NCI-H345 (cell line): ENCODE data around the gene SLIT3.
"Not testable (repeated sequence)": the region's sequence is repeated elsewhere in the genome, so short reads cannot be mapped to it uniquely, and the experiment has no call there.

ENCODE experiments used
- DNase-seq: peaks from one replicate; lab custom pipeline; 2025; lab: John Stamatoyannopoulos, UW

Gene SLIT3

DNA sequence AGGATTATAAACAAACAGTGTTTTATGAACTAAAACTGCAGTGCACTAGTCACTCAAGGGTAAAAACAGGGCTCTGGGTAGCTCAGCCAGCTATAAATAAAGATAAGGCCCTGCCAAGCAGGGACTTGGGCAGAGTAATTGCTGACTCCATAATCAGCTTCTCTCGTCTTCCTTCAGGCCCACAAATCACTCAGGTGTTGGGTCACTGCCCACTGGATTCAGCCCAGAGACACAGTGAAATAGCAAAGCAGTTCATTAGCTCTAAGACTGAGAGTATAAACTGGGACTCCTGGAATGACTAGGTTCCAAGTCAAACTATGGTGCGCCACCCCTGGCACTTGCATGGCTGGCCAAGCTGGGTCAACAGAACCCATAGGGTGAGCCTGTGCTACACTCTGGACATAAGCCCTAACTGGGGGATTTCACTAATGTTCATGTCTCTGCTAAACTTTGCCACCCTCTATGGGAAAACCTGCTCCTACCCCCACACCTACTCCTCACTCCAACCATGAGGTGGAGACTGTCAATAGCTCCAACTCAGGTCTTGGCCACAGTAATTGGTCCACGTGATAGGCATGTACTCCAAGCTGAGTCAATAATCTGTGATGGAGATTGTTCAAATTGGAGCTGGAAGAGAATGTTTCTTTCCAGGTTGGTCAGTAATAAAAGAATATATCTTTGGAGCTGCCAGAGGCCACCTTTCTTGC is 158.5 kb downstream of the SLIT3 start:
- DNase-seq: no peak

DNA sequence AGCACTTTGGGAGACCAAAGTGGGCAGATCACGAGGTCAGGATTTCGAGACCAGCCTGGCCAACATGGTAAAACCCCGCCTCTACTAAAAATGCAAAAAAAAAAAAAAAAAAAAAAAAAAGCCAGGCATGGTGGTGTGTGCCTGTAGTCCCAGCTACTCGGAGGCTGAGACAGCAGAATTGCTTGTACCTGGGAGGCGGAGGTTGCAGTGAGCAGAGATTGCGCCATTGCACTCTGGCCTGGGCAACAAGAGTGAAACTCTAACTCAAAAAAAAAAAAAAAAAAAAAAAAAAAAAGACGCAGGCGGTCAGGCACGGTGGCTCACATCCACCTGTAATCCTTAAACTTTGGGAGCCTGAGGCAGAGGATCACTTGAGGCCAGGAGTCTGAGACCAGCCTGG is 160.7 kb downstream of the SLIT3 start:
- not testable (repeated sequence) for DNase-seq

DNA sequence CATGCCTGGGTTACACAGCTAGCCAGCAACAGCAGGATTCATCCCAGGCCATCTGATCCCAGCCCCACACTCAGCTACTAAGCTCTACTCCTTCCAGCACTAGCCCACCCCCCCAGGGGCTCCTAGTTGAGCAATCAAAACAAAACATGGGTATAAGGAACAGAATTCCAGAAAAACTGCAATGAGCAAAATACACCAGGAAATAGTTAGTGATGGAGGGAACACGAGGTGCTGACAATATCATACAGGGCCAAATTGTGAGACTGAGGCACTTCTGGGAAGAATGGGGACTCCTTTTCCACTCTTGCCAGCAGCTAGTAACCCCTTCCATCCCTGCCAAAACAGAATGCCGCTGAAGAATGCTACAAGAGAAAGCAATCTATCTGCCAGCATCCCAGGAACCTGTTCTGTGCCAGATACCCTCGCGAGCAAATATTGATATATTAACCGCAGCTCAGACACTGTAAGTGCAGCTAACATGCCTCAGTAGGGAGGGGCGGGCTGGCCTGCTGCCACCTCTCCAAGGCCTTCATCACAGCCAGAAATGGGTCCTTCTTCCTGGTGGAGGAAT is 161.4 kb downstream of the SLIT3 start:
- no peak for DNase-seq

DNA sequence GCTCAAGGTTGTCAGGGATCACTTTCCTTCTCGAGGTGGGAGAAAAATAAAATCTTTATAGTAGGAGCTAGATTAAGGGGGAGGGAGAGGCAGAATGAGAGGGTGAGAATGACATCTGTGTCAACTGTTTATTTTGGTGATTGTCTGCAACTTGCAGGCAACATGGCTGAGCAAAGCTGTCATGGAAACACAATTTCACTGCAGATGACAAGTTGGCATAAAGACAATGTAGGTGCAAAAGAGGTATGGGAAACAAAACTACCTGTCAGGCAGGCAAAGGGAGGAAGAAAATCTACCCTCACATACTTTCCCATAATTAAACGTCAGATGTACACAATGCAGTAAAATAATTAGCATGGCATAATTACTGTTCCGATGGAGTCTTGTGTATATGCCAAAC is 167.4 kb downstream of the SLIT3 start:
- DNase-seq: no peak

DNA sequence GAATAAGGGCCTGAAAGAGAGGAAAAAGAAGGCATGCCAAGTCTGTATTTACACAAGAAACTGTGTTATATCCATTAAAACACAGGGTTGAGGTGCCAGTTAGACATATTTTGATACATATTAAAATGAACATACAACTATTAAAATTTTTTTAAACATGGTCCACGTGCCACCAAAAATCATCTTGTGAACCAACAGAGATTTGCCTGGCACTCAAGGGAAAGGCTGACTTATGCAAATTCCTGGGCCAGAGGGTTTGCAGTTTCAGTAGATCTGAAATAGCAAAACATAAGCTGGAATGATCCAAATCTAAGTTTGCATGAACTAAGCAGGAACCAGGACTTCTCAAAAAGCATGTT is 168.7 kb downstream of the SLIT3 start:
- DNase-seq: no peak

DNA sequence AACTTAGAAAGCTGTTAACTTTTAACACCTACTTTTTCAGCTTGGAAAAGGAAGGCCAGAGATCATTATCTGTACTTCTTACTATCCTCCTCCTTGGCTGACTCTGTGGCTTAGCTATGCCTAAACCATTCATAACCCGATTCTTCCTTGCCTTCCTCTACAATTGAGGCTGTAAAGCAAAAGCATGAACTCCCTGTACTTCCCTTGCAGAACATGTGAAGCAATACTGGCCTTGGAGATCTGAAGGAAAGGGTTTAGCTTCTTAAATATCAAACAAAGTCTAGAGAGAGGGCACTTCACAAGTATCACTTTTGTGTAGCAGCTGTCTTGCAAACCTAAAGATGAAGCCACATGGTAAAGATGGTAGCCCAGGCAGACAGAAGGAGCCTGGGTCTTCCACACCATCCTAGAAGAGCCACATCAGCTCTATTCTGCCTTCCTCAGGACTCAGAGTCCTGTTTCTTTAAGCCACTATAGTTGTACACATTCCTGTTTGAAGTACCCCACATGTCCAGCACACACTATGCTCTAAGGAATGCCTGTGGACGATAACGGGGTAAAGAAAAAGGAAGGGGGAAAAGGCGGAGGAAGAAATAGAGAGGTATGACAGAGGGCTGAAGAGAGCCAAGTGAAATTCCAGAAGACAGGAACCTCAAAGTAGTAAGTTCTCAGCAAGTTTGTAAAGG is 169.2 kb downstream of the SLIT3 start:
- no peak for DNase-seq

DNA sequence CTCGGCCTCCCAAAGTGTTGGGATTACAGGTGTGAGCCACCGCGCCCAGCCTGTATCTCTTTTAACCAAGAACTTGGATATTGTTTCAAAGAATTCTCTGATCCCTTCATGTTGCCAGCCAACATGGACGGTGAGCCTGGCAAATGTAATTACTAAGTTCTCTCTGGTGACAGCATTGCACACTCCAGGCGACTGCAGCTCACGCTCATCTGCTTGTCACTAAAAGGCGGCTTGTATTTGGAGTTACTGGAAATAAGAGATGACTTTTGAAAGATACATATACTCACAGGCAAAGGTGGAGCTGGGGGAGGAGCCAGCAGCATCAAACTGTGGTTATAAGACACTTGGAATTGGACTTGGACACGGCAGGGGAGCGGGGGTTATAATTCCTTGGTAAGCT is 172.3 kb downstream of the SLIT3 start:
- DNase-seq: no peak

DNA sequence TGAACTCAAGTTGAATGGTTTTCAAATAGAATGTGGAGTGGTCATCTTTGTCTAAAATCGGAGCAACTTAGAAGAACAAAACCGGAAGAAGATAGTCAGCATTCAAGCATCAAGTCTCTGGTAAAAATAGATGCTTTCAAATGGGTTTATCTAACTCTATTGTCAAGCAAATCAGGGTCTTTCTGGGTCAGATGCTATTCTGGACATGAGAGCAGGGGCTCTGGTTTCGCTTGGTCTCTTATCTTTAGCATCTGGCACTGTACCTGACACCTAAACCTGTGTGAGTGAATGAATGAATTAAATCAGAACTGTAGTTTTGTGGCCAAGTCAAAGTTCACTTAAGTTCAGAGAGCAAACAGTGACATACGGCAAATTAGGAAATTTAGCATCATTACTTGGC is 173.5 kb downstream of the SLIT3 start:
- DNase-seq: no peak

DNA sequence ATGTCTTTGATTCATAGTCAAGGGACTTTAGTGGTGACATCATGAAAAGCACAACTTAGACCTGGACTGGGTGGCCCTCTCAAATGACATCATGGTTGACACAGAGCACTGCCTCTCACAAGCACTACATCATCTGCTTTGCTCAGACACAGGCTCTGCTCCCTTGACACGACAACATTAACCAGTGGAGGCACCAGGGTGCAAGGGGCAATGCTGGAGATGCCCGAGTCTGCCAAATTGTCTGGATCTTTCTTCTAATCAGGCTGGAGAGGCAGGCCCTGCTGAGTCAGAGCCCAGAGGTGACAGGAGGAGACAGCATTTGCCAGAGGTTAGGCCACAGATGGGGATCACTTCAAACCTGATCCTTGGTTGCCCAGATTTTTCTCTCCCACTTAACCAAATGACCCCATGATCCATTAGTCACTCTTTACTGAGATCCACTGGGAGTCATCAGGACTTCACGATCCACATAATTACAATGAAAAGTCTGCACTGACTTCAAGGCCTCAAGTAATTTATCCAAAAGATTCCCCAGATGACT is 174.4 kb downstream of the SLIT3 start:
- no peak for DNase-seq

DNA sequence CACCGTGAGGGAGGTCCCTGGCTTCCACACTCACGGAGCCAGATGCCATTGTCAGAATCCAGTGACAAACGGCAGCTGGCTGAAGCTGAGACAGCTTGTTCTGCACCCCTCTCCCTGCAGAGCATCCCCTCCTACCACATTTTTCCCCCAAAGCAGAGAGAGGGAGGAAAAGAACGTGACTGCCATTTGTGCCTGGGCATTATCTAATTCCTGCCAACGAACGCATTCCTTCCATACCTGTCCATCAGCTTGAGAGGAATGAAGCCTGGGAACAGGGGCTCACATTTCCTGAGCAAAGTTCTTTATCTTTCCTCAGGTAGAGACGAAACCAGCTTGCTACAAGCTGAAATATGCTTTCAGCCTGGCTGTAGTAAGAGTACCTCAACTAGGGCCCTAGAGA is 175.4 kb downstream of the SLIT3 start:
- no peak for DNase-seq

DNA sequence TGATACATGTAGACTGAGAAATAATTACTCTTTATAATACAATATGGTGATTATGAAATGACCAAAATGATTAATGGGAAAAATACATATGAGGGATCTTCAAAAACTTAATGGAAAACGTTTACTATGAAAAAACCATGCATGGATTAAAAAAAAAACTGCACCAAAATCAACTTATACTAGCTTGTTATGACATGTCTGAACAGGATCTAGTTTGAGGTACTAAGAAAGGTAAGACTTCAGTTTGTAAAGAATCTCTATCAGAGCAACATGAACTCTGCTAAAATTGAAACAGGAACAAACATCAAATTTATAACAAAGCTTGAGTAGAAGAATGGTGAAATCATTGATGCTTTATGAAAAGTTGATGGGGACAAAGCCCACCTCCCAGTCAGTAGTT is 178.0 kb downstream of the SLIT3 start:
- DNase-seq: no peak

DNA sequence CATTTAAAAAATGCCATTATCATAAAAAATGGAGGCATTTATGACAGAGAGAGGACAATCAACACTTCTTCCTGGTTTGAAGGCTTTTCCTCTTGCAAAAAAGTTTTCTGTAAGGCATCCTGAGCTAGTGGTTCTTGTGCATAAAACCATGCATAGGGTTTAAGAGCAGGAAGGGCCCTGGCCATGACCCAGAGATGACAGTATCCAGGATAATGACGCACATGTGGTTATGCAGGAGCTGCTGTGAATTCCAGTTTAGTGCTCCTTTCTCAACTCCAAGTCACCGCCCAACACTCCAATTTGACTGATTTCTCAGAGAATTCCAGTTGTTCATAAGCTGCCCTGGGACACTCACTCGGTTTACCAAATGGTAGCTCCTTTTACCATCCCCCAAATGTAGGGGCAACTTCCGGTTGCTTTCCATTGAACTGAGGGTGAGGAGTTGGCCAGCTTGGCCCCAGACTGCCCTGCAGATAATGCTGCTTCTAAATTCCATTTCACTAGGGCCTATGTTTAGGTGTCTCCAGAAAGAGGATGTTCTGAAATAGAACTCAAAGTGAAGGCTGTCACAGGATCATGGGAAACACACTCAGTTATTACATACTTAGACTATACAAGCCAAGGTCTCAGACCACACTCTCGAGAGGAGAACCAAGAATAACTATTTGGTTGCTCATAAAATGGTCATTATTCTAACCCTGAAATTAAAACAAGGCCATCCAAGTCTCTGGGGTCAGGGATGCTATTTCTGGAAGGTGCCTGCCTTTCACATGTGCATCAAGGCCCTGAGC is 179.1 kb downstream of the SLIT3 start:
- no peak for DNase-seq

DNA sequence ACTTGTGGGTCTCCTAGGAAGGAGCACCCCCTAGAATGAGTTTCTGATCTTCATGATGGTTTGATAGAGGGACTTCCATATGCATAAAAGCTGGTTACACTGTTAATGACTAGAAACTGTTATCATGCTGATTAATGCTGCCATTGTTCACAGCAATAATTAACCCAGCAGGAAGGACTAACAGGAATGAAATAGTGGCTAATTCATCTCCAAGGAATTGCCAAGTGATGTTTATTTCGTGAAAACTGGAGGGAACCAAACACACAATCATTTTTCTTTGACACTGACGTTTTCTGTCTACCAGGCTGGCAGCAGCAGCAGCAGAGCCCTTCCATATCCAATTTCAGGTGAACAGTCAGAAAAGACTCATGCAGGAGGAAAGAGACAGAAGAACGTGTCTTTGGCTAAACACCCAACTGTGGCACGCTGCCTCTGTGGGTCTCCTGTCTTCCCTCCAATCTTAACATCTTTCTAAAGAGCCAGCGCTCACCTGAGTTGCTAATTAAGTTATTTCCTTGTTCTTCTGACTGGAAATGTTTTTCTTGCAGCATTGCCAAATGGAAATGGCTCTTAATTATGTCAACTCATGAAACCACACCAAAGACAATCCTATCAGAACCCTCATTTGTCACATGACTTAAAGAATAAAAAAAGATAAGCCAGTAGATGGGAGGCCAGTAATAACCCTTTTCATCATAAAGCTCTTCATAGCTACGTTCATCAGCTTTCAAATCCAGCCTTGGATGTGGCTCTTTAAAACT is 181.5 kb downstream of the SLIT3 start:
- no peak for DNase-seq

DNA sequence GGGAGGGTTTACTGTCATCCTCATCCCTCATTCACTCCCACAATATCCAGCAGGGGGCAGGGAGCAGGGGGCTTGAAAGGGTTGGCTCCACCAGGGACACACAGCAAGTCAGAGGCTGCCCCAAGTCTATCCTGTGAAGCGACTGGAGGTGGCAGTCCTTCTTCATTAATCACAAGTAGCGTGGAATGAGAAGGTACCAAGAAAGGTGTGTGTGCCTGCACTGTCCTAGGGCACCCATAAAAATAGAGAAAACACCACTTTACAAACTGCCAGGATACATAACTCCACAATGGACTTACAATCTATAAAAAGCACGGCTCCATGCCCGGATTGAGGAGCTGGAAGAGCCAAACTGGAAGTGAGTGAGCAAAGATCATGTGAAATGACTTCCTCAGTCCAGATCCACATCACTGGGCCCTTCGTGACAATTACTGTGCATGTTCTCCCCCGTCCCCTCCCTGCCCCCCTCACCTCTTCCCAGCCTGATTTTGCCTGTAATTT is 183.9 kb downstream of the SLIT3 start:
- DNase-seq: no peak

DNA sequence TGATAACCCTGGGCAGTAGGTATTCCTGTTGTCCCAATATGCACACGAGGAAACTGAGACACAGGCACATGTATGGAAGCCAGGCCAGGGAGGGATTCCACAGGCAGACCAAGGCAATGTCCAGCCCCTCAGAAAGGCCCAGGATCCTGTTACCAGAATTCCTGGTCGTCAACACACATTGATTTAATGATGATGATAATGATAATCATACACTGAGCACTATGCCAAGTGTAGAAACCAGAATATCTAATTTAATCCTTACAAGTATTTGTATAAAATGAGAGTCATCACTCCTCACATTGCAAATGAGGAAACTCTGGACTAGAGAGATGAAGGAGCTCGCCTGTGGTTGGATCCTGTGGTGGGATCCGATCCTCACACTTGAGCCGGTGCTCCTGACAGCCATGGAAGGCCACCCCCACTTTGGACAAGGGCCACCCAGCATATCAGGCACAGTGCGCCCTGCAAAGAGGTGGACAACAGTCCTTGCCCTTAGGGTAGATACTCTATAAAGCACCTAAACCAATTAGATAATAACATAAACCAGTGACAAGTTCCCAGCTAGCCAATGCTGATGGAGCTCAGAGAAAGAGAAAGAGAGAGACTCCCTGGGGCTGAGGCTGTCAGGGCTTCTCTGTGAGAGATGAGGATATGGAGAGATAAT is 185.3 kb downstream of the SLIT3 start:
- DNase-seq: no peak

DNA sequence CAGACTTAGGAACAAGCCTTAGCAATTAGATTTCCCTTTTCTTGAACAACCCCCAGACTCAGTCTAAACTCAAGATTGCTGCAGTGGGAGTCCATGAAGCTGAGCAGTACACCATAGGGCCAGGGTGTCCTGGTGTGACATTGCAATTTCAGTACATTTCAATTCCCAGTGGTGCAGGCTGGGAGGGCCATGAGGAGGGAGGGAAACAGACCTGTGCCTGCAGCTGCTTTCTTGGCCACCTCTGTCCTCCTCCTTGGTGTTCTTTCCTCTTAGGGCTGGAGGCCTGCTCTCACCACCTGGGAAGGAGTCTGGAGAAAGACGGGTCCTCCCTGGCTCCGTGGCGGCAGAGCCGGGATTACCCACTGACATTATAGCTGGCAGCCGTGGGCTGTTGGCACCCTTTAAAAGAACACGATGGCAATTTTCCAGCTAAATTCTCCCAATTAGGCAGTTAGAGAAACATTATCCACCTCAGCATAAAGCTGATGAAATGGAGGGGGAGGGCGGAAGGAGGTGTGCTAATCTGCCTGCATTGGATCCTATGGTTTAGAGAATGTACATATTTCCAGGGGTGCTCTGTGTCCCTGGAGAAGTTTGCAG is 186.4 kb downstream of the SLIT3 start:
- no peak for DNase-seq

DNA sequence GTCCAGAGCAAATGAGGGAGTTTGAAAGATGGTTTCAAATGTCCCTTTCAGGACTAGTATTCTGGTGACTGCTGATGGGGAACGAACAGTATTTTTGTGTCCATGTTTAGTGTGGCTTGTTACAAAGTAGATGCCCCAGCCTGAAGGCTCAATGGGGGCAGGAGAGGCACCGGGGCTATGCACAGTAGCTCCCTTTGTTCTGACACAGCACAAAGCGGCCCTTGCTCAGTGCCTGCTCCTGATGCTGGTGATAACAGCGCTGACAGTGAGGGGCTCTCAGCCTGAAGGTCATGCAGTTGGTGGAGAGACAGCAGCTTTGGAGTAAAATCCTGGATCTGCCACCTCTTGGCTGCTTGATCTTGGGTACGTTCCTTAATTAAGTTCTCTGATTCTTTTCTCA is 188.9 kb downstream of the SLIT3 start:
- DNase-seq: no peak

DNA sequence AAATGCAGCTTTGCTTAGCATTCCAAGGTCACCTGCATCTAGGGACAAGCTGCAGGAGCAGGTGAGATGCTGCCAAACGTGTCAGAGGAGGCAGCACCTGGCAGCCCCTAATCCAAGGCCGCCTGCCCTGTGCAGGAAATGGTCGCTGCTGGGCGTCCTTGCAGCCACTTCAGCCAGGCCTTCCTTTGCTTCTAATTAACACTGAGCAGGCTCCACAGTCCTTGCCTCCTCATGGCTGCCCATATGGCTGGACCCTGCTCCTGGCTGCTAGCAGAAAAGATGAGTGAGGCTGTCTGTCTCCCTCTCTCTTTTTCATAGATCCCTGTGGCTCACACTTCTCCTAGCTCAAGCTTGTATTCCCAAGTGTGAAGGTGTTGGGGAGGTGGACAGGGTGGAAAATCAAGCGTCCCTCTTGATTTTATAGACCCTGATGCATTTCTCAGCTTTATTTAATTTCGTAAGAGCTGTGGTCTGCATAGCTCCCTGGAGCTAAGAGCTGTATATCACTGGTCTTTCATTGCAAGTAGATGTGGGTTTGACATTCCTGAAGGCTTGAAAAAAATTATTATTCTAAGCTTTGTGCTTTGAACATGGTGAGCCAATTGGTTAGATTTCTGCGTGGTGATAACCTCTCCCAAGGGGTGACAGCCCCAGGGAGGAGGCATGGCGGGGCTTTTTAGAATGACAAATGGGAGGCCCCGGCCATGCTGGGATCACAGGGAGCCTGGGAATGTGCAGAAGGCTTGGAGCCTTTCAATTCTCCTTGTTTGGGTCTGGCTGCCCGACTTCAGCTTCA is 193.8 kb downstream of the SLIT3 start:
- DNase-seq: no peak

DNA sequence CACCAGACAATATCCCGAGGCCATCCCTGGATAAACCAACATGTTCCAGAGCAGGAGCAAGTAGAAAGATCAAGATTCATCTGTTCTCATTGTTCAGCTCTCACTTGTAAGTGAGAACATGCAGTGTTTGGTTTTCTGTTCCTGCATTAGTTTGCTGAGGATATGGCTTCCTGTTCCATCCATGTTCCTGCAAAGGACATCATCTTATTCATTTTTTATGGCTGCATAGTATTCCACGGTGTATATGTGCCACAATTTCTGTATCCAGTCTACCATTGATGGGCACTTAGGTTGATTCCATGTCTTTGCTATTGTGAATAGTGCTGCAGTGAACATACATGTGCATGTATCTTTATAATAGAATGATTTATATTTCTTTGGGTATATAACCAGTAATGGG is 195.4 kb downstream of the SLIT3 start:
- DNase-seq: not testable (repeated sequence)
